GM21576 (cell line): Measurements from ENCODE around the gene GAS2.

ENCODE experiments used
- ATAC-seq: cut with Tn5 transposase; IDR thresholded peaks from one replicate; pipeline ENCODE4 v1.9.1; 2021; ENCODE audit warnings: mild to moderate bottlenecking, moderate library complexity; ENCODE audit not compliant: unreplicated experiment

Gene GAS2

GRCh38 chr11:22859756-22860155 lies 193.3 kb downstream of the GAS2 start:
- no peak for ATAC-seq

- no peak for ATAC-seq
These were observed 193.8 kb downstream of the GAS2 start, which contains the start of gene CCDC179 for GRCh38 chr11:22860241-22860640. Gene CCDC179 (minus strand): TSS chr11:22860474. CDS start chr11:22860421, 53 bp downstream.
